SH-SY5Y (cell line): ENCODE data around the gene NDUFC2.

Source experiments
- GATA2 ChIP-seq: IDR thresholded peaks from 2 replicates; pipeline ENCODE4 v1.6.1; 2011; ENCODE audit warnings: mild to moderate bottlenecking, low read depth, low read length
- GATA3 ChIP-seq: IDR thresholded peaks from 2 replicates; pipeline ENCODE4 v1.6.1; 2011; ENCODE audit warnings: low read depth, mild to moderate bottlenecking, low read length, moderate library complexity

GRCh38 chr11:78100261-78100660 is 20.6 kb upstream of the NDUFC2 start:
- TF ChIP-seq GATA2 = no peak
- TF ChIP-seq GATA3 = no peak
